Measurements from ENCODE around the gene STIMATE.

DNA sequence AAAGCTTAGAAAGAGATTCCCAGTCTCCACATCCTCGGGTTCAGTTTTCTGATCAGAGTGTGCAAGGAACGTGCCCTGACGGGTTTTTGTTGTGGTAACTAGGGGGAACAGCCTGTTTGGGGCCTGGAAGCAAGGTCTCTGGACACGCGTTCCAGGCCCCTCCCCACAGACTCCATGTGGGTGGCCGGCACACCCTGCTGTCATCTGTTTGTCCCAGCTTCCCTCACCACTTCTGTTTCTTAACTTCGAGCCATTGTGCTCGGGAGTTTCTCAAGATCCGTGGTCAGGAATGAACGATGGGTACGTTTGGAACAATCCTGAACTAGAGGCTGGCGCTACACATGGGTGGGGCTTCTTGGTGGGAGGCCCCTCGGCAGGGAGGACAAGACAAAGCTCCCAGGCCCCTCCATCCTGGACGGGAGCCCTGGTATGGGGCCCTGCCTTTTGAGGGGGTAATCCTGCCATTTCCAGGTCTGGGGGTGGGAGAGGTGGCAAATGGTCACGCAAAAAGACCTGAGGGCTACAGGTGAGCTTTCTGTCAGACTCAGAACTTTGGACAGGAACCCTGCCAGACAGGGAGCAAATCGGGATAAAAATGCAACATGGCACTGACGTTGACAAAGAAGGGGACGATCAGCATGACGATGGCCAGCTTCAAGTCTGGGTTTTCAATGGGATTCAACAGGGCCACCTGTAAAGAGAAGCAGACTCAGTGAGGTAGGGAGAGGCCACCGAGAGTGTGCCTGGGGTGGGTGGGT is 54.1 kb downstream of the STIMATE start:
- TF ChIP-seq, protein P1, sequence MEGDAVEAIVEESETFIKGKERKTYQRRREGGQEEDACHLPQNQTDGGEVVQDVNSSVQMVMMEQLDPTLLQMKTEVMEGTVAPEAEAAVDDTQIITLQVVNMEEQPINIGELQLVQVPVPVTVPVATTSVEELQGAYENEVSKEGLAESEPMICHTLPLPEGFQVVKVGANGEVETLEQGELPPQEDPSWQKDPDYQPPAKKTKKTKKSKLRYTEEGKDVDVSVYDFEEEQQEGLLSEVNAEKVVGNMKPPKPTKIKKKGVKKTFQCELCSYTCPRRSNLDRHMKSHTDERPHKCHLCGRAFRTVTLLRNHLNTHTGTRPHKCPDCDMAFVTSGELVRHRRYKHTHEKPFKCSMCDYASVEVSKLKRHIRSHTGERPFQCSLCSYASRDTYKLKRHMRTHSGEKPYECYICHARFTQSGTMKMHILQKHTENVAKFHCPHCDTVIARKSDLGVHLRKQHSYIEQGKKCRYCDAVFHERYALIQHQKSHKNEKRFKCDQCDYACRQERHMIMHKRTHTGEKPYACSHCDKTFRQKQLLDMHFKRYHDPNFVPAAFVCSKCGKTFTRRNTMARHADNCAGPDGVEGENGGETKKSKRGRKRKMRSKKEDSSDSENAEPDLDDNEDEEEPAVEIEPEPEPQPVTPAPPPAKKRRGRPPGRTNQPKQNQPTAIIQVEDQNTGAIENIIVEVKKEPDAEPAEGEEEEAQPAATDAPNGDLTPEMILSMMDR (IDR thresholded peaks at IDR 0.05), result no peak
- TF ChIP-seq POLR2A (IDR thresholded peaks at IDR 0.05), result no peak
